GM18861 (cell line): ENCODE data around the gene MAP4K2.

Experiments used
- ATAC-seq: cut with Tn5 transposase; IDR thresholded peaks from one replicate; pipeline ENCODE4 v1.9.1; 2021; ENCODE audit not compliant: unreplicated experiment

Gene MAP4K2

GRCh38 chr11:64757549-64758329 is 45.3 kb downstream of the MAP4K2 start:
- ATAC-seq: no peak

GRCh38 chr11:64755681-64756361 is 47.2 kb downstream of the MAP4K2 start:
- ATAC-seq: no peak

GRCh38 chr11:64754919-64755662 is 47.9 kb downstream of the MAP4K2 start:
- no peak for ATAC-seq

GRCh38 chr11:64754124-64754918 is 48.7 kb downstream of the MAP4K2 start:
- ATAC-seq: no peak

- no peak for ATAC-seq
Measured at GRCh38 chr11:64753380-64754123, 49.5 kb downstream of the MAP4K2 start.

- ATAC-seq: no peak
Measured at GRCh38 chr11:64753019-64753379, 50.0 kb downstream of the MAP4K2 start.

GRCh38 chr11:64752175-64752970 is 50.6 kb downstream of the MAP4K2 start:
- no peak for ATAC-seq

GRCh38 chr11:64751580-64751979 is 51.4 kb downstream of the MAP4K2 start:
- no peak for ATAC-seq

GRCh38 chr11:64751136-64751535 is 51.9 kb downstream of the MAP4K2 start:
- ATAC-seq: no peak

- no peak for ATAC-seq
Measured at GRCh38 chr11:64750361-64751054, 52.5 kb downstream of the MAP4K2 start.

GRCh38 chr11:64747961-64748665 is 54.9 kb downstream of the MAP4K2 start:
- no peak for ATAC-seq

- no peak for ATAC-seq
Measured at GRCh38 chr11:64746486-64746885, 56.5 kb downstream of the MAP4K2 start.

- no peak for ATAC-seq
Measured at GRCh38 chr11:64745521-64746328, 57.3 kb downstream of the MAP4K2 start.

GRCh38 chr11:64745189-64745520 is 57.9 kb downstream of the MAP4K2 start:
- peak; percentile 23 for ATAC-seq

- ATAC-seq: no peak
Measured at GRCh38 chr11:64744544-64745188, 58.3 kb downstream of the MAP4K2 start.

GRCh38 chr11:64743591-64744543 is 59.1 kb downstream of the MAP4K2 start, which contains the start of gene RASGRP2:
RASGRP2 (minus strand) TSS chr11:64744142; CDS start chr11:64742866, 1,276 bp downstream.
- no peak for ATAC-seq
